ENCODE measurements around the gene COL4A5. TPM values are rescaled to one million over a fixed set of nuclear protein-coding genes. Genes with fewer than 3 reads are reported as not detected.

The COL4A5 gene
- total and polyA plus RNA-seq, 12 donors: 5.1 to 13.5 (median 10.8) TPM

GRCh38 chrX:108642273-108642628 lies 202.6 kb downstream of the COL4A5 start:
- DNase-seq: no peak
- intact Hi-C loops (cut with DNase I): no loop called here
- Histone ChIP-seq H3K9me3 (peaks cover 0 to 26% (median 4%) of the 10 kb centered on the region in 11 donors), H3K4me1 (no peaks in the 10 kb centered on the region), H3K27ac (no peak overlapping the region), H3K36me3 (no peaks in the 10 kb centered on the region), H3K4me3 (no peak overlapping the region), H3K27me3 (no peaks in the 10 kb centered on the region)
- TF ChIP-seq CTCF (IDR thresholded peaks at IDR 0.05): no peak
- ATAC-seq: no peak
- WGBS, 2 donors: 70 to 71% methylated on average over 1 of the region's 1 CpG

- TF ChIP-seq CTCF (IDR thresholded peaks at IDR 0.05): no peak
- Histone ChIP-seq H3K4me3 (no peak overlapping the region), H3K27ac (no peak overlapping the region), H3K36me3 (no peaks in the 10 kb centered on the region), H3K27me3 (no peaks in the 10 kb centered on the region), H3K4me1 (no peaks in the 10 kb centered on the region), H3K9me3 (no peaks in the 10 kb centered on the region)
- ATAC-seq: no peak
- no peak for DNase-seq
- WGBS, 2 donors: 95 to 100% methylated on average over 3 of the region's 3 CpGs
- intact Hi-C loops (cut with DNase I): no loop called here
These were observed 225.1 kb downstream of the COL4A5 start for GRCh38 chrX:108664701-108665100.

GRCh38 chrX:108666101-108666500 lies 226.5 kb downstream of the COL4A5 start:
- WGBS, 2 donors: 88 to 100% methylated on average over 1 of the region's 1 CpG
- no peak for TF ChIP-seq CTCF (IDR thresholded peaks at IDR 0.05)
- Histone ChIP-seq H3K36me3 (no peaks in the 10 kb centered on the region), H3K27me3 (no peaks in the 10 kb centered on the region), H3K27ac (no peak overlapping the region), H3K4me1 (no peaks in the 10 kb centered on the region), H3K9me3 (no peaks in the 10 kb centered on the region), H3K4me3 (no peak overlapping the region)
- DNase-seq: no peak
- no peak for ATAC-seq
- intact Hi-C loops (cut with DNase I): no loop called here

GRCh38 chrX:108671526-108671925 lies 231.9 kb downstream of the COL4A5 start:
- 69 to 81% methylated on average over 2 of the region's 2 CpGs for WGBS, 2 donors
- intact Hi-C loops (cut with DNase I): no loop called here
- Histone ChIP-seq H3K27me3 (peaks cover 0 to 4% (median 0%) of the 10 kb centered on the region in 7 donors), H3K4me1 (no peaks in the 10 kb centered on the region), H3K4me3 (no peak overlapping the region), H3K36me3 (no peaks in the 10 kb centered on the region), H3K9me3 (no peaks in the 10 kb centered on the region), H3K27ac (no peak overlapping the region)
- ATAC-seq: no peak
- no peak for TF ChIP-seq CTCF (IDR thresholded peaks at IDR 0.05)
- DNase-seq: no peak

All from heart right ventricle (tissue), 16 donors.